OCI-LY1 (cell line): ENCODE results near the gene ETV3L.

Experiments
- H2AFZ ChIP-seq: fragments of 200-600 bp; sonication (generic), shearing (Covaris generic); 2 replicates; pipeline ENCODE4 v1.6.0; 2014; ENCODE audit warnings: antibody characterized with exemption, mild to moderate bottlenecking, low read length
- H3F3A ChIP-seq: fragments of 200-600 bp; sonication (generic), shearing (Covaris generic); 2 replicates; pipeline ENCODE4 v1.6.0; 2014; ENCODE audit warnings: mild to moderate bottlenecking, antibody characterized with exemption, low read length, moderate library complexity; ENCODE audit not compliant: insufficient read depth
- H3K27ac ChIP-seq: fragments of 200-600 bp; sonication (generic); 2 replicates; pipeline ENCODE4 v1.5.1; 2014; ENCODE audit warnings: low read length, mixed run types, mild to moderate bottlenecking, low read depth; ENCODE audit not compliant: poor library complexity, severe bottlenecking
- H3K27me3 ChIP-seq: fragments of 200-600 bp; sonication (generic); 2 replicates; pipeline ENCODE4 v1.6.0; 2014; ENCODE audit warnings: antibody characterized with exemption, mild to moderate bottlenecking, low read length, moderate library complexity; ENCODE audit not compliant: insufficient read depth
- H3K36me3 ChIP-seq: fragments of 200-600 bp; sonication (generic); 2 replicates; pipeline ENCODE4 v1.6.1; 2014; ENCODE audit warnings: mild to moderate bottlenecking, antibody characterized with exemption, low read length, moderate library complexity, mixed read lengths; ENCODE audit not compliant: insufficient read depth
- H3K4me1 ChIP-seq: fragments of 200-600 bp; sonication (generic); 2 replicates; pipeline ENCODE4 v1.5.1; 2014; ENCODE audit warnings: mild to moderate bottlenecking, low read length, moderate library complexity; ENCODE audit not compliant: insufficient read depth, severe bottlenecking
- H3K4me2 ChIP-seq: fragments of 200-600 bp; sonication (generic), shearing (Covaris generic); 2 replicates; pipeline ENCODE4 v1.6.1; 2014; ENCODE audit warnings: low read length
- H3K4me3 ChIP-seq: fragments of 200-600 bp; sonication (generic); 2 replicates; pipeline ENCODE4 v1.5.1; 2014; ENCODE audit warnings: low read length, low read depth, mild to moderate bottlenecking, mixed read lengths; ENCODE audit not compliant: poor library complexity, severe bottlenecking
- H3K79me2 ChIP-seq: fragments of 200-600 bp; shearing (Covaris generic); 2 replicates; pipeline ENCODE4 v1.6.1; 2016; ENCODE audit warnings: mixed run types, low read length, mixed read lengths; ENCODE audit not compliant: insufficient read depth
- H3K9ac ChIP-seq: fragments of 200-600 bp; sonication (generic), shearing (Covaris generic); 2 replicates; pipeline ENCODE4 v1.6.1; 2014; ENCODE audit warnings: mild to moderate bottlenecking, low read length, mixed read lengths
- H3K9me2 ChIP-seq: fragments of 200-600 bp; sonication (generic), shearing (Covaris generic); 2 replicates; pipeline ENCODE4 v1.6.1; 2014; ENCODE audit warnings: low read depth, mild to moderate bottlenecking, low read length, mixed read lengths
- H3K9me3 ChIP-seq: fragments of 200-600 bp; shearing (Covaris generic); 2 replicates; pipeline ENCODE4 v1.6.1; 2014; ENCODE audit warnings: low read length, mixed read lengths
- H4K20me1 ChIP-seq: fragments of 200-600 bp; sonication (generic), shearing (Covaris generic); 2 replicates; pipeline ENCODE4 v1.6.0; 2016; ENCODE audit warnings: mild to moderate bottlenecking, low read length; ENCODE audit not compliant: insufficient read depth
- EZH2 ChIP-seq: fragments of 200-600 bp; sonication (generic), shearing (Covaris generic); IDR thresholded peaks from 2 replicates; pipeline ENCODE4 v1.8.0; 2017; ENCODE audit warnings: borderline replicate concordance, mixed run types, mild to moderate bottlenecking, antibody characterized with exemption, low read length, moderate library complexity, mixed read lengths
- TF ChIP-seq, protein P1 (sequence below): fragments of 200-600 bp; sonication (generic), shearing (Covaris generic); IDR thresholded peaks from 2 replicates; pipeline ENCODE4 v1.5.1; 2017; ENCODE audit warnings: mild to moderate bottlenecking, antibody characterized with exemption, low read length, moderate library complexity, mixed read lengths

The ETV3L gene

DNA sequence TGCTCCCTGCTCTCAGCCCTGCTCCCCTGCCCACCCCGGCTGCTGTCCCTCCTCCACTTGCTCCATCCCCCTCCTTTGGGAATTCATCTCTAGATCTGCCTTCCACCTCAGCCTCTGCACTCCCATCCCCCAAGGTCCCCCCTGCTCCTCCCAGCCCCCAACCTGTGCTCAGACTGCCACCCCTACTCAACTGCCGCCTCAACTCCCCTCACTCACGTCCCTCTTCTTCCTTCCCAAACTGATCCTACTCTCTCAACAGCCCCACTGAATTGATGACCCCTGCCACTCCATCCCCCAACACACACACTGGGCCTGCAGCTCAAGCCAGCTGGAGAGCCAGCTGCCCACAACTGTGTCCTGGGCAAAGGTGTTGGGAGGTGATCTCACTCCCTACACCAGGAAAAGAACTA is 15.8 kb upstream of the ETV3L start:
- Histone ChIP-seq H3K4me1 (no peaks in the 10 kb centered on the region), H3K4me3 (no peak overlapping the region), H2AFZ (no peak overlapping the region)

DNA sequence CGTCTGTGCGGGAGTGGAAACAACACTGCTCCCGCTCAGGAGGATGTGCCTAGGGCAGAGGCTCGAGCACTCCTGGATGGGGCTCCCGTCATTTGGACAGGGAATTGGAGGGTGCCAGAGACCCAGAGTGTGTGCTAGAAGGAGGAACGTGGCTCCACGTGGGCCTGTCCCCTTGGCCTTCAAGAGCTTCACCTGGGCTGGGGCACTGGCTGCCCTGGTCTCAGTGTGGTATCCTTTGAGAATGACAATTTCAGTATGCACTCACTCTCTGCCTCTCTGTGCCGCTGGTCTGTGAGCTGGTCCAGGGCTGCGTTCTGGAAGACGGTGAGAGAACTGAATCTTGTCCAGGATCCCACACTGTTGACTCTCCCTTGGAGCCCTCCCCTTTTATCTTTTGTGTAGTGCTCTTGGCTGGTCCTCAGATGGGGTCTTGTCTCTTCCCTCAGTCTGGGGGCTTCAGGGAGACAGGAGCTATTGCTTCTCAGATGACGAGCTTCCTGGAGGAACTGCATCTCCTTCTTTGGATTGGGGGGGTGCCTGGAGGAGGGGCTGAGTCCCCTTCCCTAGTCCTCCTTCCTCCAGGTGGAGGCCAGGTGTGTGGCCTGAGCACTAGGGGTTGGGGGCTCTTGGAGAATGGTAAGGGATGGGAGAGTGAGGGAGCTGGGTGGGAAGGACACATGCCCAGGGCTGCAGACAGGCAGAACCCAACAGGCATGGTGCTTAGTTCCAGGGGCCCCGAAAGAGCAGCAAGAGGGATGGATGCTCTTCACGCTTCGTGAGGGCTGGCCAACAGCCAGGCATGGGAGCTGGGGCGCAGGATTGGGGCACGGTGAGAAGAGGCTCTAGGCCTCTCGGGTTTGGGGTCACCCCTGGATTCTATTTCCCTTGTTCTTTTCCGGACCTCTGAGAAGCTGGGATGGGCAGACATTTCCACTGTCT is 14.8 kb upstream of the ETV3L start:
- no peaks in the 10 kb centered on the region for H3K4me1 ChIP-seq
- H4K20me1 ChIP-seq, result no peaks in the 10 kb centered on the region
- no peak overlapping the region for H2AFZ ChIP-seq
- H3K4me3 ChIP-seq, result no peak overlapping the region
- no peaks in the 10 kb centered on the region for H3K27me3 ChIP-seq
- H3K4me2 ChIP-seq, result no peak overlapping the region
- no peak overlapping the region for H3K27ac ChIP-seq
- H3K9ac ChIP-seq, result no peak overlapping the region
- no peaks in the 10 kb centered on the region for H3K79me2 ChIP-seq
- no peaks in the 10 kb centered on the region for H3K36me3 ChIP-seq
- H3K9me3 ChIP-seq, result no peaks in the 10 kb centered on the region
- no peaks in the 10 kb centered on the region for H3F3A ChIP-seq
- no peaks in the 10 kb centered on the region for H3K9me2 ChIP-seq
- TF ChIP-seq, protein P1, sequence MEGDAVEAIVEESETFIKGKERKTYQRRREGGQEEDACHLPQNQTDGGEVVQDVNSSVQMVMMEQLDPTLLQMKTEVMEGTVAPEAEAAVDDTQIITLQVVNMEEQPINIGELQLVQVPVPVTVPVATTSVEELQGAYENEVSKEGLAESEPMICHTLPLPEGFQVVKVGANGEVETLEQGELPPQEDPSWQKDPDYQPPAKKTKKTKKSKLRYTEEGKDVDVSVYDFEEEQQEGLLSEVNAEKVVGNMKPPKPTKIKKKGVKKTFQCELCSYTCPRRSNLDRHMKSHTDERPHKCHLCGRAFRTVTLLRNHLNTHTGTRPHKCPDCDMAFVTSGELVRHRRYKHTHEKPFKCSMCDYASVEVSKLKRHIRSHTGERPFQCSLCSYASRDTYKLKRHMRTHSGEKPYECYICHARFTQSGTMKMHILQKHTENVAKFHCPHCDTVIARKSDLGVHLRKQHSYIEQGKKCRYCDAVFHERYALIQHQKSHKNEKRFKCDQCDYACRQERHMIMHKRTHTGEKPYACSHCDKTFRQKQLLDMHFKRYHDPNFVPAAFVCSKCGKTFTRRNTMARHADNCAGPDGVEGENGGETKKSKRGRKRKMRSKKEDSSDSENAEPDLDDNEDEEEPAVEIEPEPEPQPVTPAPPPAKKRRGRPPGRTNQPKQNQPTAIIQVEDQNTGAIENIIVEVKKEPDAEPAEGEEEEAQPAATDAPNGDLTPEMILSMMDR, result no peak
- no peak for TF ChIP-seq EZH2

More for the DNA sequence above, 15.8 kb upstream of the ETV3L start:
- Histone ChIP-seq H3K27ac (no peak overlapping the region), H3K9ac (no peak overlapping the region), H3K4me2 (no peak overlapping the region), H3K36me3 (no peaks in the 10 kb centered on the region), H4K20me1 (no peaks in the 10 kb centered on the region), H3K27me3 (no peaks in the 10 kb centered on the region), H3K9me3 (no peaks in the 10 kb centered on the region), H3K79me2 (no peaks in the 10 kb centered on the region), H3F3A (no peaks in the 10 kb centered on the region), H3K9me2 (no peaks in the 10 kb centered on the region)
- TF ChIP-seq, protein P1, result no peak
- no peak for TF ChIP-seq EZH2

DNA sequence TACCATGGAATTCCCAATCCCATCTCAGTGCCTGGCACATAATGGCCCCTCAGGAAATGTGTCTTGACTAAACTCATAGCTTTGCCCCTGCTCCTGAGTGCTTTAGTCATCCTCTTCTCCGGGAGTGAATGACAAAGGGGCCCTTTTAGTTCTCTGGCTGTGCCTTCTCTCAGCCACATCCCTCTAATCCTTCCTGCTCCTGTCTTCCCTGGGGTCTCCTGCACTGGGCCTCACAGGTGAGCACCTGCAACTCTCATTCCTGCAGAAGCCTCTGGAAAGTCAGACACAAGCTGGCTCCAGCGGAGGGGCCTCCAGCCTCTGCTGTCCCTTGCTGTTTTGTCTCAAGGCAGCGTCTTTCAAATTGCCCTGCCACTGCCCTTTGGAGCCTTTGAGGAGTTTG is 14.0 kb upstream of the ETV3L start:
- Histone ChIP-seq H3K4me1 (no peaks in the 10 kb centered on the region), H2AFZ (no peak overlapping the region), H3K27me3 (0 out of 2 replicates have a peak, but pooled peaks cover 4% of the 10 kb centered on the region)

More for the DNA sequence above, 14.0 kb upstream of the ETV3L start:
- no peak overlapping the region for H3K4me3 ChIP-seq
- H3K4me2 ChIP-seq, result no peak overlapping the region
- no peaks in the 10 kb centered on the region for H3K36me3 ChIP-seq
- H3K9me2 ChIP-seq, result no peaks in the 10 kb centered on the region
- H3K9ac ChIP-seq, result no peak overlapping the region
- no peaks in the 10 kb centered on the region for H3K79me2 ChIP-seq
- no peaks in the 10 kb centered on the region for H4K20me1 ChIP-seq
- H3K27ac ChIP-seq, result no peak overlapping the region
- TF ChIP-seq, protein P1, result no peak
- TF ChIP-seq EZH2, result no peak
- no peaks in the 10 kb centered on the region for H3K9me3 ChIP-seq
- H3F3A ChIP-seq, result no peaks in the 10 kb centered on the region
